ENCODE data around the gene CDK17. TPM values are rescaled to one million over a fixed set of nuclear protein-coding genes. Genes with fewer than 3 reads are reported as not detected.
A peak's percentile ranks its signal among the peaks of the same experiment; 100 is the strongest.
"Not testable (repeated sequence)": the region's sequence is repeated elsewhere in the genome, so short reads cannot be mapped to it uniquely, and the experiment has no call there.

CDK17 gene
- polyA plus RNA-seq, 10 donors, result 20.8 to 40.7 (median 27.1) TPM

DNA sequence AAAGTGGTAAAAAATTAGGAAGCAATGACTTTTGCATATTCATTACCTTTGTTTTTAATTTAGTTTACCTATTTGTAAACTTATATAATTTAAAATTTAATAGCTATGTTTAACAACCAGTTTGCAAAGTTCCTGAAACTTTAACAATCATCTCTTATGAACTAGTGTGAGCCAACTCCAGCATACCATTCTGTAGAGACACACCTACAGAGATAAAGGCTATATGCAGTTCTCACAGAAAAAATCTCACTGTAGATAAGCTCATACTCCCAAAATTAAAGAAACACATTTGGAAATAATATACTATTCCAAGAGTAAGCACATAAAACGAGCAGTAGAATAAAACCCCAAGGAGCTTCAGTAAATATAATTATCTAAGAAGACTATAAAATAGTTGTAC, 77.5 kb downstream of the CDK17 start:
- no peak for DNase-seq

DNA sequence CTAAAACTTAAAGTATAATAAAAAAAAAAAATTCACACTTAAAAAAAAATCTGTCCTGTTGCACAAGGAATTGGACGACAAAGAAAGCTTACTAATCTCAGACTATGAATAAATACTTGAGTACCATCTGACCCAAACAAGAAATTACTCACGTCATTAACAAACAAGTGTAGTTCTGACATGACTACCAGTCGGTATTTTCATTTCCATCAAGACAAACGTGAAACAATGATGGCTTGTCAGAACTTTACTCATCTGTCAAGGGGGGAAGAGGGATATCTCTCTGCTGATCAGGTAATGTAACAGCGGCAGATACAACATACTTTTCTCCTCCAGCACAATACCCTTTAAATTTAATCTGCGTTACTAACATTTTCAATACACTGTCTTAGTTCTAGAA, 78.3 kb downstream of the CDK17 start:
- no peak for DNase-seq

DNA sequence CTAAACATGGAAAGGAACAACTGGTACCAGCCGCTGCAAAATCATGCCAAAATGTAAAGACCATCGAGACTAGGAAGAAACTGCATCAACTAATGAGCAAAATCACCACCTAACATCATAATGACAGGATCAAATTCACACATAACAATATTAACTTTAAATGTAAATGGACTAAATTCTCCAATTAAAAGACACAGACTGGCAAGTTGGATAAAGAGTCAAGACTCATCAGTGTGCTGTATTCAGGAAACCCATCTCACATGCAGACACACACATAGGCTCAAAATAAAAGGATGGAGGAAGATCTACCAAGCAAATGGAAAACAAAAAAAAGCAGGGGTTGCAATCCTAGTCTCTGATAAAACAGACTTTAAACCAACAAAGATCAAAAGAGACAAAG, 82.4 kb downstream of the CDK17 start:
- not testable (repeated sequence) for DNase-seq

DNA sequence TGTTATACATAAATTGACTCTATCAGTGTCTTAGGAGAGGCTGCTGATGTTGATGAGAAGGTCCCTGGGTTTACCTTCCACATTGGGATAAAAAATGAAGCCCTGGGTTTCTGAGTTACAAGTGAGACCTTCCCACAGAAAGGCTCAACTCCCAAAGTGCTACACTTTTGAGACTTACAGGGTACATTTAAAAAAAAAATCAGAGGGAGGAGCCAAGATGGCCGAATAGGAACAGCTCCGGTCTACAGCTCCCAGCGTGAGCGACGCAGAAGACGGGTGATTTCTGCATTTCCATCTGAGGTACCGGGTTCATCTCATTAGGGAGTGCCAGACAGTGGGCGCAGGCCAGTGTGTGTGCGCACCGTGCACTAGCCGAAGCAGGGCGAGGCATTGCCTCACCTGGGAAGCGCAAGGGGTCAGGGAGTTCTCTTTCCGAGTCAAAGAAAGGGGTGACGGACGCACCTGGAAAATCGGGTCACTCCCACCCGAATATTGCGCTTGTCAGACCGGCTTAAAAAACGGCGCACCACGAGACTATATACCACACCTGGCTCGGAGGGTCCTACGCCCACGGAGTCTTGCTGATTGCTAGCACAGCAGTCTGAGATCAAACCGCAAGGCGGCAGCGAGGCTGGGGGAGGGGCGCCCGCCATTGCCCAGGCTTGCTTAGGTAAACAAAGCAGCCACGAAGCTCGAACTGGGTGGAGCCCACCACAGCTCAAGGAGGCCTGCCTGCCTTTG, 84.3 kb downstream of the CDK17 start:
- DNase-seq, result not testable (repeated sequence)

DNA sequence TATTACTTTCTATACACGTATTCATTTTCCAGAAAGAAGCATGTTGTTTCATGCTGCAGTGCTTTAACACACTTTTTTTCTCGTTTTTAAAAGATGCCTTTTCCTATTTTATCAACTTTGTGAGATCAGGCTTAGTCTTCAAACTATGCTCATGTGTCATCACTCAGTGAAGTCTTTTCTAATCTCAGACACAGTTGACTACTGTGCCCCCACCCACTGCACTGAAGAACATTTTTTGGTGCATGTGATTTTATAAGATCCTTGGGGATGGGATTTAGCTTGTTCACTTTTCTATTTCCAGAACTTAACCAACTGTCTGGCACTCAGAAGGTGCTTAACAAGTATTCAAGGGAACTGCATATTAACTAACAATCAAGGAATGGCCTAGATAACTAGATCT, 85.5 kb downstream of the CDK17 start:
- DNase-seq, result no peak

DNA sequence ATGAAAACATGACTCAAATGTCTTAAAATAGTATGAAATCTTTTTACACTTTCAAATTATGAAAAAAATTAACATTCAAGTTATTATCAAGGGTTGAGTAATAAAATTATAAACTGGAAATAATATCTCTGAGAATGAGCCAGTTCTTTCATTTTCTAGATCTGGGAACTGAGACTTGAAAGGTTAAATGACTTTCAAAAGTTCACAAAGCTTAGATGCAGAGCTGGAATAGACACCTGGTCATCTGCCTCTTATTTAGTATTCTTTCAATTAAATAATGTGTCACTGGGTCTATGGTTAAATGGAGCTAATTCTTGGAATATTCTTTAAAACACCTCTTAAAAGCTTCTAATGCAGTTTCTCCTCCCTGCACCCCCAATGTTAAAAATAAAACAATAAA, 86.6 kb downstream of the CDK17 start:
- DNase-seq, result no peak

DNA sequence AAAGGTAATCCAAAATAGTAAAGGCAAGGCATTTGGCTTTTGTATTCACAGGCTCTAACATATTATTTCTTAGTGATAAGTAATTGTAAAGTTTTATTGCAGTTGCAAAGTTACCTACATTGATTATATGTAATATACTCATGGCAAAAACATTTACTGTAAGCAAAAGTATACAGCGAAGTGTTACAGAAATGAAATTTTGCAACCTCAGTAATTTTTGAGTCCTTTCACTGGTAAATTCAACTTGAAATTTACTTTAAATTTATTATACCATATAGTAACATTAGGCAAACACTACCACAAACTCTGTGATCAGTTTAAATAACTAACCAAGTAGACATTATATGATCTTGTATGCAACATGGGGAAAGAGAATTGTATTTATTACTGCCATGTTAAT, 89.0 kb downstream of the CDK17 start:
- no peak for DNase-seq

DNA sequence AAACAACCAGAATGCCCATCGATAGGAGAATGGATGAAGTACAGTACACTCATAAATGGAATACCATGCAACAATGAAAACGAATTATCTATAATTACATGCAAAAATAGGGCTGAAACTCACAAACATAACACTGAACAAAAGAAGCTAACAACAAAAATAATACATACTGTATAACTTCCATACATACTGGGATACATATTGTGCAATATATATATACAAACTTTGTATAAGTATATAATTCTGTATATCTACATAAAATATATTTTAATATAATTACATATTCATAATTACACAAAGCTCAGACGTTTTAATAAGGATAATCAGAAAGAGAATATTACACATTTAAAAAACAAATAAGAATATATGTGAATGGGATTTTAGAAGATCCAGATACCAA, 90.2 kb downstream of the CDK17 start:
- DNase-seq, result no peak

DNA sequence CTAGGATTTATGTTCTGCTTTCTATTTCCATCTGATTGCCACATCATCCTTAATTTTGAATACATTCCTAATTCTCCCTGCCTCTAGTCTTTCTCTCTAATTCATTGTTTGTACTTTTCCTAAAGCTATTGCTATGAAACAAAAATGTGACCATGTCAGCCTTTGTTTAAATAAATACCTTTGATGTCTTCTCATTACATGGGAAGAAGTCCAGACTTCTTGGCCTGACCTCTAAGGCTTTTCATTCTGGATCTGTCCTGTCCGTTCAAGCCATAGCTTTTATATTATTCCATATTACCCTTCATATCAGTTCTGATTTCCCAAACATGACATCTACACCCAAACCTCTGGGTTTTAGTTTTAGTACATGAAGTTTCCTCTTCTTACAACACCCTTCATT, 91.4 kb downstream of the CDK17 start:
- DNase-seq, result no peak

DNA sequence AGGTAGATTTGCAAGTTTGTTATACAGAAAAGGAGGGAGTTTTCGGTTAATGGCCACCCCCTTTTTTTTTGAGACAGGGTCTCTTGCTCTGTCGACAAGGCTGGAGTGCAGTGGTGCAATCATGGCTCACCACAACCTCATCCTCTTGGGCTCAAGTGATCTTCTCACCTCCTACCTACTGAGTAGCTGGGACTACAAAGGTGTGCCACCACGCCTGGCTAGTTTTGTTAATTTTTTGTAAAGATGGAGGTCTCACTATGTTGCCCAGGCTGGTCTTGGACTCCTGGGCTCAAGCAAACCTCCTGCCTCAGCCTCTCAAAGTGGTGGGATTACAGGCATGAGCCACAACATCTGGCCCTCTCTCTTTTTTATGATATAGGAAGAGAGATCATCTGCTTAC, 94.6 kb downstream of the CDK17 start:
- no peak for DNase-seq

DNA sequence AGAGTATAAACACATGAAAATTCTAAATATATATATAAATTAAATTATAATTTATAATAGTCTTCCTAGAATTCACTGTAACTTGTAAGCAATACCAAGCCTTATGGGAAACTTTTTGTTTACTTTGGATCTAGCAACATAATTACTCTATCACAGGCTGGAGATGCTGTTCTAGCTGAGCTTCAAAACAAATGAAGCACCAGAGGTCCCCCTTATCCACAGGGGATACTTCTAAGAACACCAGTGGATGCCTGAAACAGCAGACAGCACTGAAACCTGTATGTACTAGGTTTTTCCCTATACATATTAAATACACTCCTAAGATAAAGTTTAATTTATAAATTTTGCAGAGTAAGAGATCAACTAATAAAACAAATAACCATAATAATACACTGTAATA, 96.6 kb downstream of the CDK17 start:
- DNase-seq, result peak in 1 of 3 donors; percentile 2

DNA sequence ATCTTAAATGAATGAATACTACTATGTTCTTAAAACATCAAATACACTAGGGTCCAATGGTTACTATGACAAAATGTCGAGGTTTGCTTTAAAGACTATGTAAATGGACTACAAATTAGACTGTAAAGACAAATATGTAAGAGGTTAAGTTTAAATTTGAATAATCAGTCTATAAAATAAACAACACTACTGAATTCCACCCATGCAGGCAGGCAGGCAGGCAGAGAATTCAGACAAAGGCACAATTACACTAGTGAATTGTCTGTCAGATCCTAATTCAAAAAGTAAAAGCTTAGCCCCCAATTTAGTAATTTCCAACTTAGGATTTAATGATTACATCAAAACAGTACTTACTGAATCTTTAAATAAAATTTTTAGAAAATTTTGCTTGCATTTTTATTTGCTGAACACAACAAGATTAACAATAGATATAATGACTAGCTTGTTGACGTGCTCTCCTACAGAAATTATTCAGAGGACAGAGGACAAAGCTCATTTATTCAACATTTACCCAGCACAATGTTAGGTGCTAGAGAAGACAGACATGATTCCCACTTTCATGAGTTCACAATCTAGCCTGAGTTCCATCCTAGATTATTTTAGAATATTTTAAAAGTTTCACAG, 97.4 kb downstream of the CDK17 start:
- DNase-seq, result no peak

DNA sequence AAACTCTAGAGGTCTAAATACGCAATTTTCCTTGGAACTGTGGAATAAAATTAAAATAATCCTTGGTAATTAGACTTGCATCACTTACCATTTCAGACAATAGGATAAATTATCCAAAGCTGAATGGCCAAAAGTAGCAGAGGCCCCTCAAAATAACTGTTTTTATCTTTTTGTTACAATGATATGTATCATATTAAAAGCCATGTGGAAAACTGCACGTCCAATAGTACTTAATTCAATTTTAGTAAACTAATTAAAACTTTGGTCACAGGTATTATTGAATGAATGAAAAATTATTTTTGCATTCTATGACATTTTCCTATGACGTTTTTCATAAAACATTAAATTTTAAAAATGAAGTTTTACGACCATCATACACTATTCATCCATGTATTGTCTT, 98.5 kb downstream of the CDK17 start:
- no peak for DNase-seq

DNA sequence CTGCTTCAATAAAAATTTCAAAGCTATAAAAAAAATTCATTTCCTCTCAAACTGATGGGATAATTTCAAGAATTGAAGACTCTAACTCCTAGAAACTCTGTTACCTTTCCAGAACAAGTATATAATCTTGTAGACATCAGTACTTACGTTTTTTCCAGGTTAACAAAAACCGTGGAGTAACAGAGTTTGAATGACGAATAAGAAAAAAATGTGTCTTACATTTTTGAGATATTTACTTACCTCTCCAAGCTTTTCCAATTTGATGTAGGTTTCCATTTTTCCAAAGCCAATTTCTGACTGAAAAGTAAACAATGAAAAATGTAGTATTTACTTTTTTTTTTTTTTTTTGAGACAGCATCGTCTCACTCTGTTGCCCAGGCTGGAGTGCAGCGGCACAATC, 100.2 kb downstream of the CDK17 start:
- no peak for DNase-seq

DNA sequence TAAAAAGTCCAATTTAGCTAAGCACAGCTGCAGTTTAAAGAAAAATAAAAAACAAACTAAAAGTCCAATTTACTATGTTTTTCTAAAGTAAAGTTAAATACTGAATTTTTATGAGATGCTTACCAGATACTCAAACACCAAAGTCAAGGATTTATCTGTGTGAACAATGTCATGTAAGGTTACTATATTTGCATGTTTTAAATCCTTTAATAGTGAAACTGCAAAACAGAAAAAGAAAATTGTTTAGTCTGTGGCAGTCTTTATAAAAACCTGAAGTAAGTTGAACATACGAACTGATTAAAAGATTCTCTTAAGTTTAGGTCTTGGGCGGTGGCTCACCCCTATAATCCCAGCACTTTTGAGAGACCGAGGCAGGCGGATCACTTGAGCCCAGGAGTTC, 102.7 kb downstream of the CDK17 start:
- DNase-seq, result no peak

DNA sequence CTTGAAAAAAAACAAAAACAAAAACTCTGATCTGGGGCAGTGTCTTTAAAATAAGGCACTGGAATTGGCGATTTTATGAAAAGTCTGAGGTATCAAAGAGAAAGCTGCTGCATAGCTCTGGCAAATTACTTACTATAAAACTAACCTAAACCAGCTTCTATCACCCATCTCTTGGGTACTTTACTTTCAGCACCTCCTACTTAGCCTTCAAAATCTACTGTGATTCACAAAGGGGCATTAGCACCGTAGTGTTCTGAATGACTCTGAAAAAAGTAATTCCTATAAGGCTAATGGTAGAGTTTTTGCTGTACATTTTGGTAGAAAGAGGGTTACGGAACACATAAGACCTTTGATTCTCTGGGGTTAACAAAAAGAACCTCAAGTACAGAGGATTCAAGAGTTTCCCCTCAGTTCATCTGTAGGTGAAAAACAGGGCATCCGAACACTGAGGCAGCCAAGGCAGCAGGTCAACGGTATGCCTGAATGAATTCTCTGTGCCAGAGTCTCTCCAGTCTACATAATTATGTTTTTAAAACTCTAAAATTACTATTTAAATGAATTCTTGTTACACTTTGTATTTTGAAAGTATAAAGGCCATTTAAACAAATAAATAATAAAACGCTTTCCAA, 104.6 kb downstream of the CDK17 start:
- no peak for DNase-seq

DNA sequence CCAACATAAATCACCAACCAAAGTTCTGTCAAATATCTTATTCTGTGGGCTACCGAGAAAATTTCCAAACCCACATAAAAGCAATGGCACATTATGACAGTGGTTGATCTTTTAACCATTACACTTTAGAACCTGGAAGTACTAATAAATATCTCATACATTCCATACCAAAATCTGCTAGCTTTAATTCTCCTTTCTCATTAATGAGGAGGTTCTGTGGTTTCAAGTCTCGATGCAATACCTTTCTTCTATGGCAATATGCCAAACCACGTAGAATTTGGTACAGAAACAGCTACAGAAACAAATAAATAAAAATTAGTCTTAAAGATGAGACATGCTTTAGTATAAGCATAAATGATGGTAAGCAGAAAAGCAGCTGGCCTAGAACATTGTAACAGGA, 105.4 kb downstream of the CDK17 start:
- DNase-seq, result peak in 1 of 3 donors; percentile 7

DNA sequence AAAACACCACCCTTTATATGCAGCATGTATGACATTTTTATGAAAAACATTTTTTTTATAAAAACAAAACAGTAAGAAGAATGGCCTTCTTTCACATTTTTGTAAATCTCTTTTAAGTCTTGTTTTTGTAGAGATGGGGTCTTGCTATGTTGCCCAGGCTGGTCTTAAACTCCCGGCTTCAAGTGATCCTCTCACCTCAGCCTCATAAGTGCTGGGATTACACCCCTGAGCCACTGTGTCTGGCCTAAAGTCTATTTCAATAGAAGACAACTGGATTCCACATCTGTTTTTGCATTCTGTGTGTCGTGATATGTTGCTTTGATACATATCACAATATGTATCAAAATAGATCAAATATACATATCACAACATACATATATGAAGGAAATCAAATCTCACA, 107.1 kb downstream of the CDK17 start:
- no peak for DNase-seq

DNA sequence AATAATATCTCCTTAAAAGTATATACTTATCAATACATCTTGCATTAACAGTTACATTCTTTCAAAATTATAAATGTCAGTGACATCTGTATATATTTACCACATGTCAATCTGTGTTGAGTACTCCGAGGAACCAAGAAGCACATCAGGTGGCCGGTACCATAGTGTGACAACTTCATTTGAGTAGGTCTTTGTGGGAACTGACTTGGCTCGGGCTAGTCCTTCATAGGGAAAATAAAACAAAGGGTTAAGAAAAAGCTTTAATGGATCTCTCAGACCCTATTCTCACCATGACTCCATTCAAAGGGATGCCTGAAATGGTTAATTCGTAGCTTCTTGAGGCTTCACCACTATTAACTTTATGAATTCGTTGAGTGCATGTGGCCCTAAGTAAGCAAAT, 111.2 kb downstream of the CDK17 start:
- no peak for DNase-seq

DNA sequence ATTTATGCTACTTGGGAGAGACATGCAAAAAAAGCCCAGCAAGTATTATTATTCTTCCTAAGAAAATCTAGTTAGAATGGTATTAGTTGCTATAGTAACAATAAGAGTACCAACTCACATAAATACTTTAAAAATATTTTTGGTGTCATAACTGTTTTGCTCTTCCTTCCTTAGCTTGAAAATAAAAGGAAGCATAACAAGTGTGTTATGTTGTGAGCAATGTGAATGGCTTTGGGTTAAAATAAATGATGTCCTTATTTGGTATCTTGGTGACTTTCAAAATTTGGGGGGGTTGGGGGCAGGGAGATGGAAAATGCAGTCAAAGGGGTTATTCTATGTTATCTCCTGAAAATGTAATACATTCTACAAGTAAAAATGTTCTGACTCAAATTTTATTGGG, 115.1 kb downstream of the CDK17 start:
- no peak for DNase-seq

DNA sequence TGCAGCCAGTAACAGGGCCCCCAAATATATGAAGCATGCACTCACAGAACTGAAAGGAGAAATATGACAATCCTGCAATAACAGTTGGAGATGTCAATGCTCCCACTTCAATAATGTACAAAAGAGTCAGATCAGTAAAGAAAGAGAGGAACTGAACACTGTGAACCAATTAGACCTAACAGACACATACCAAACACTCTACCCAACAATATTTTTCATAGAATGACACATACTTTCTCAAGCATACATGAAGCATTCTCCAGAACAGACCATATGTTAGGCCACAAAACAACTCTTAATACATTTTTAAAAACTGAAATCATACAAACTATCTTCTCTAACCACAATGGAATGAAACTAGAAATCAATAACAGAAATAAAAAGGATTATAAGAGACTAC, 125.9 kb downstream of the CDK17 start:
- DNase-seq, result peak in 1 of 3 donors; percentile 56

DNA sequence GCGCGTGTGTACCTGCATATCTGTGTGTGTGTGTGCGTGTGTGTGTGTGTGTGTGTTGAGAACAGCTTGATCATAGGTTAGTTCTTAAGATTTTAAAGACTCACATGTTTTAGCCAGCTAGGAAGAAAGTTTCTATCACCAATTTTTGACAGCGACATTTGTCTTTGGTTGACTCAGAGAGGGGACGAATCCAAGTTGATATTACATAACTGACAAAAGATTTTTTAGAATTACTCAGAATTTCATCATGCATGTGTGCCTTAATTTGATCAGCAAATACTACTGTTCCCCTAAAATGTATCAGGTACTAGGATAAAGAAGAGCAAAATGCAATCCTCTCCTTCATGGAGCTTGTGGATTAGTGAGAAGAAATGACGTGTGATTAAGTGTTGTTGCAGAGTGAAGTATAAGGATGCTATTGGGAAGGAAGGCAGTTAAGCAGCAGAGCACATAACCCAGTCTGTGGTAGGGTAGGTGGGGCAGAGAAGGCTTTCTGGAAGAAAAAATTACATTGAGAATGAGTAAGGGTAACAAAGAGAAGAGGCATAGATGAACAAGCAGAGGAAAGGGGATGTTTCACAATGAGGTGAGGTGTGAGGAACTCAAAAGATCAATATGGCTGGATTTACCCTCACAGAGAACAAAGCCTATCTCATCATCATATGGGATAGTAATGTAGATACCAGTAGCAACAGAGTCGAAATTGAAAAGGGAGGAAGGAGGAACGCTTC, 128.6 kb downstream of the CDK17 start:
- DNase-seq, result no peak

DNA sequence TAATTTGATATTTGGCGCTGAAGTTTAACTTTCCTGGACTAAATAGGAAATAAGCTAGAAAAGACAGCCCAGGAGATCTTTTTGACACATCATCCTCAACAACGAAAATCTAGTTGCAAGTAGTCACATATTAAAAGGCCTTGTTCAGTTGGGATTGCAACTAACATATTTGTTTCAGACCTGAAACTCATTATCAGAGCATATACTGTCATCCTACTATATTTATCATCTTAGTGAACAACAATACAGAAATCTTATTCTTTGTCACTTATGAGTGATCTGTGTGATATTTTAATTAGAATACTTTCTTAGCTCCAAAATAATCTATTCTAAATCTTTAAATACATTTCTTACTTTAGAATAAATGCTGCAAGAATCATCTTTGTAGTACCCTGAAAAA, 134.0 kb downstream of the CDK17 start:
- DNase-seq, result no peak

Measured in muscle of back (tissue), 11 donors.